Mesenchymal stem cell (in vitro differentiated cells and primary cell): Measurements from ENCODE around the gene GPR173.

ENCODE experiments used
- DNase-seq: peaks from one replicate; pipeline ENCODE4 v3.0.0-alpha.2; 2013
- H2AFZ ChIP-seq: one replicate; pipeline ENCODE4 v1.6.1; 2013; ENCODE audit warnings: low read depth, mild to moderate bottlenecking, control low read depth, inconsistent platforms, low read length, moderate library complexity
- H2AK5ac ChIP-seq: 2 replicates; pipeline ENCODE4 v1.6.1; 2013; ENCODE audit warnings: low read length, moderate library complexity, mild to moderate bottlenecking, inconsistent platforms; ENCODE audit not compliant: severe bottlenecking
- H2BK120ac ChIP-seq: one replicate; pipeline ENCODE4 v1.6.1; 2013; ENCODE audit warnings: low read depth, mild to moderate bottlenecking, inconsistent platforms, low read length, moderate library complexity
- H2BK12ac ChIP-seq, 2 experiments: one replicate each; pipeline ENCODE4 v1.6.1; 2013; ENCODE audit warnings: inconsistent platforms in 2 of 2, low read length in 2 of 2, mild to moderate bottlenecking in 2 of 2, moderate library complexity in 2 of 2, control low read depth in 1 of 2
- H2BK15ac ChIP-seq: one replicate; pipeline ENCODE4 v1.6.1; 2013; ENCODE audit warnings: mild to moderate bottlenecking, low read depth, inconsistent platforms; ENCODE audit not compliant: poor library complexity, severe bottlenecking
- H2BK5ac ChIP-seq: 2 replicates; pipeline ENCODE4 v1.6.1; 2013; ENCODE audit warnings: low read depth, mild to moderate bottlenecking, low read length, control low read depth, inconsistent platforms; ENCODE audit not compliant: poor library complexity, severe bottlenecking
- H3K14ac ChIP-seq, 2 experiments: one replicate each; pipeline ENCODE4 v1.6.1; 2013; ENCODE audit warnings: inconsistent platforms in 2 of 2, low read length in 2 of 2, control low read depth in 1 of 2, mild to moderate bottlenecking in 1 of 2, moderate library complexity in 1 of 2
- H3K18ac ChIP-seq, 2 experiments: one replicate each; pipeline ENCODE4 v1.6.1; 2013; ENCODE audit warnings: inconsistent platforms in 2 of 2, low read length in 2 of 2, control low read depth in 1 of 2, low read depth in 1 of 2, mild to moderate bottlenecking in 1 of 2
- H3K23ac ChIP-seq, 2 experiments: one replicate each; pipeline ENCODE4 v1.6.1; 2013; ENCODE audit warnings: inconsistent platforms in 2 of 2, low read length in 2 of 2, mild to moderate bottlenecking in 2 of 2, moderate library complexity in 2 of 2, control low read depth in 1 of 2
- H3K27ac ChIP-seq: 2 replicates; pipeline ENCODE4 v1.5.1; 2013; ENCODE audit warnings: mild to moderate bottlenecking, moderate library complexity, low read length, control low read depth, inconsistent platforms; ENCODE audit not compliant: poor library complexity, severe bottlenecking
- H3K27me3 ChIP-seq, 2 experiments: 2 replicates each; pipeline versions ENCODE4 v1.6.1 to v1.7.0; 2013; ENCODE audit warnings: low read length in 2 of 2, mild to moderate bottlenecking in 2 of 2, moderate library complexity in 2 of 2, control low read depth in 1 of 2, inconsistent platforms in 1 of 2; ENCODE audit not compliant: control insufficient read depth in 1 of 2, insufficient read depth in 1 of 2
- H3K36me3 ChIP-seq, 2 experiments: 2 replicates each; pipeline versions ENCODE4 v1.6.1 to v1.7.0; 2013; ENCODE audit warnings: low read length in 2 of 2, control low read depth in 1 of 2, inconsistent platforms in 1 of 2, low read depth in 1 of 2, mild to moderate bottlenecking in 1 of 2; ENCODE audit not compliant: insufficient read depth in 2 of 2, control insufficient read depth in 1 of 2
- H3K4ac ChIP-seq, 2 experiments: one replicate each; pipeline ENCODE4 v1.6.1; 2013; ENCODE audit warnings: inconsistent platforms in 2 of 2, low read length in 2 of 2, mild to moderate bottlenecking in 2 of 2, moderate library complexity in 2 of 2, control low read depth in 1 of 2, low read depth in 1 of 2
- H3K4me1 ChIP-seq: 2 replicates; pipeline ENCODE4 v1.6.1; 2013; ENCODE audit warnings: low read depth, low read length, control low read depth; ENCODE audit not compliant: control insufficient read depth, insufficient read depth
- H3K4me2 ChIP-seq: 2 replicates; pipeline ENCODE4 v1.6.1; 2013; ENCODE audit warnings: low read length, mild to moderate bottlenecking, inconsistent platforms; ENCODE audit not compliant: poor library complexity, severe bottlenecking
- H3K4me3 ChIP-seq, 2 experiments: 2 replicates each; pipeline versions ENCODE4 v1.5.1 to v1.7.0; 2013; ENCODE audit warnings: low read length in 2 of 2, mild to moderate bottlenecking in 2 of 2, control low read depth in 1 of 2, low read depth in 1 of 2; ENCODE audit not compliant: insufficient read depth in 1 of 2
- H3K79me1 ChIP-seq: replicated peaks from 2 replicates; pipeline ENCODE4 v1.6.1; 2013; ENCODE audit warnings: mild to moderate bottlenecking, control low read depth, low read length, inconsistent platforms; ENCODE audit not compliant: poor library complexity, severe bottlenecking
- H3K9ac ChIP-seq: 2 replicates; pipeline ENCODE4 v1.7.0; 2013; ENCODE audit warnings: mild to moderate bottlenecking, low read length, moderate library complexity
- H3K9me3 ChIP-seq: 2 replicates; pipeline ENCODE4 v1.7.0; 2013; ENCODE audit warnings: mild to moderate bottlenecking, low read length; ENCODE audit not compliant: control insufficient read depth
- H4K8ac ChIP-seq: one replicate; pipeline ENCODE4 v1.6.1; 2013; ENCODE audit warnings: inconsistent platforms, mild to moderate bottlenecking, low read length, moderate library complexity
- H4K91ac ChIP-seq: one replicate; pipeline ENCODE4 v1.6.1; 2013; ENCODE audit warnings: mild to moderate bottlenecking, low read length, inconsistent platforms
- WGBS: methylation state at CpG from one replicate; pipeline ENCODE4 v1.1.7; 2013; ENCODE audit warnings: mixed read lengths; 5-methylcytosine and 5-hydroxymethylcytosine counted together

Gene GPR173

GRCh38 chrX:53028678-53029077 lies 19.9 kb upstream of the GPR173 start:
- no peak overlapping the region for H3K18ac ChIP-seq
- H3K23ac ChIP-seq, result no peak overlapping the region
- no peak overlapping the region for H2BK120ac ChIP-seq
- no peak overlapping the region for H2BK5ac ChIP-seq
- H3K79me1 ChIP-seq, result no peaks in the 10 kb centered on the region
- H2BK15ac ChIP-seq, result no peak overlapping the region
- H2BK12ac ChIP-seq, result no peak overlapping the region
- H3K36me3 ChIP-seq, result no peaks in the 10 kb centered on the region
- H3K4me1 ChIP-seq, result no peaks in the 10 kb centered on the region
- no peak overlapping the region for H3K27ac ChIP-seq
- H3K4ac ChIP-seq, result no peak overlapping the region
- peaks cover 0 to 44% of the 10 kb centered on the region in 2 experiments for H3K27me3 ChIP-seq
- H3K9me3 ChIP-seq, result no peaks in the 10 kb centered on the region
- no peak overlapping the region for H3K9ac ChIP-seq
- H4K8ac ChIP-seq, result no peak overlapping the region
- H3K14ac ChIP-seq, result no peak overlapping the region
- H3K4me3 ChIP-seq, result no peak overlapping the region
- WGBS, result no CpG with 5 or more reads among the region's 1 CpG
- H4K91ac ChIP-seq, result no peak overlapping the region
- no peak overlapping the region for H2AK5ac ChIP-seq
- H3K4me2 ChIP-seq, result no peak overlapping the region
- no peak overlapping the region for H2AFZ ChIP-seq
- no peak for DNase-seq

- H4K8ac ChIP-seq, result no peak overlapping the region
- H3K9me3 ChIP-seq, result no peaks in the 10 kb centered on the region
- H3K4me1 ChIP-seq, result no peaks in the 10 kb centered on the region
- no peak overlapping the region for H2BK12ac ChIP-seq
- no peak overlapping the region for H3K4me2 ChIP-seq
- H3K9ac ChIP-seq, result no peak overlapping the region
- no peak overlapping the region for H2BK5ac ChIP-seq
- no peak overlapping the region for H3K4me3 ChIP-seq
- no peak overlapping the region for H3K23ac ChIP-seq
- no peak overlapping the region for H2BK15ac ChIP-seq
- DNase-seq, result no peak
- WGBS, result 0% methylated on average over 1 of the region's 4 CpGs
- no peaks in the 10 kb centered on the region for H3K79me1 ChIP-seq
- no peak overlapping the region for H3K4ac ChIP-seq
- no peak overlapping the region for H2AFZ ChIP-seq
- H3K27ac ChIP-seq, result no peak overlapping the region
- H3K18ac ChIP-seq, result no peak overlapping the region
- H3K27me3 ChIP-seq, result peaks cover 0 to 60% of the 10 kb centered on the region in 2 experiments
- no peak overlapping the region for H3K14ac ChIP-seq
- no peaks in the 10 kb centered on the region for H3K36me3 ChIP-seq
- H2AK5ac ChIP-seq, result no peak overlapping the region
- no peak overlapping the region for H2BK120ac ChIP-seq
- no peak overlapping the region for H4K91ac ChIP-seq
Observed at GRCh38 chrX:53031380-53031779, 17.2 kb upstream of the GPR173 start.

- H2BK15ac ChIP-seq, result no peak overlapping the region
- H3K4me1 ChIP-seq, result no peaks in the 10 kb centered on the region
- H2AK5ac ChIP-seq, result no peak overlapping the region
- H4K91ac ChIP-seq, result no peak overlapping the region
- no peak overlapping the region for H3K23ac ChIP-seq
- no peak overlapping the region for H2BK12ac ChIP-seq
- no peak overlapping the region for H2AFZ ChIP-seq
- H3K27me3 ChIP-seq, result peaks cover 0 to 65% of the 10 kb centered on the region in 2 experiments
- H2BK5ac ChIP-seq, result no peak overlapping the region
- no peak for DNase-seq
- no peak overlapping the region for H3K4ac ChIP-seq
- H3K18ac ChIP-seq, result no peak overlapping the region
- H3K9me3 ChIP-seq, result no peaks in the 10 kb centered on the region
- no peak overlapping the region for H3K4me2 ChIP-seq
- H4K8ac ChIP-seq, result no peak overlapping the region
- WGBS, result 74% methylated on average over 4 of the region's 5 CpGs
- no peaks in the 10 kb centered on the region for H3K79me1 ChIP-seq
- H3K27ac ChIP-seq, result no peak overlapping the region
- H2BK120ac ChIP-seq, result no peak overlapping the region
- H3K9ac ChIP-seq, result no peak overlapping the region
- no peak overlapping the region for H3K4me3 ChIP-seq
- no peaks in the 10 kb centered on the region for H3K36me3 ChIP-seq
- no peak overlapping the region for H3K14ac ChIP-seq
Observed at GRCh38 chrX:53036149-53036548, 12.4 kb upstream of the GPR173 start.

- Histone ChIP-seq H3K27ac (no peak overlapping the region), H3K4me1 (no peaks in the 10 kb centered on the region), H4K8ac (no peak overlapping the region), H3K79me1 (no peaks in the 10 kb centered on the region), H3K27me3 (peaks cover 0 to 67% of the 10 kb centered on the region in 2 experiments), H2BK5ac (no peak overlapping the region), H2AK5ac (no peak overlapping the region), H3K4ac (no peak overlapping the region), H2BK12ac (no peak overlapping the region), H2BK15ac (no peak overlapping the region), H3K36me3 (no peaks in the 10 kb centered on the region), H3K9ac (no peak overlapping the region), H4K91ac (no peak overlapping the region), H3K18ac (no peak overlapping the region), H3K14ac (no peak overlapping the region), H3K4me3 (no peak overlapping the region), H3K9me3 (no peaks in the 10 kb centered on the region), H3K4me2 (no peak overlapping the region), H2AFZ (no peak overlapping the region), H2BK120ac (no peak overlapping the region), H3K23ac (no peak overlapping the region)
- 100% methylated on average over 1 of the region's 4 CpGs for WGBS
- no peak for DNase-seq
Observed at GRCh38 chrX:53039236-53039635, 9.4 kb upstream of the GPR173 start.
